ENCODE results near the gene AOC2. TPM values are rescaled to one million over a fixed set of nuclear protein-coding genes. Genes with fewer than 3 reads are reported as not detected.

AOC2 gene
- total and polyA plus RNA-seq, 2 donors (not counting 1 experiment from before 2014, with no cell fraction given), result 0.12 to 0.33 TPM

DNA sequence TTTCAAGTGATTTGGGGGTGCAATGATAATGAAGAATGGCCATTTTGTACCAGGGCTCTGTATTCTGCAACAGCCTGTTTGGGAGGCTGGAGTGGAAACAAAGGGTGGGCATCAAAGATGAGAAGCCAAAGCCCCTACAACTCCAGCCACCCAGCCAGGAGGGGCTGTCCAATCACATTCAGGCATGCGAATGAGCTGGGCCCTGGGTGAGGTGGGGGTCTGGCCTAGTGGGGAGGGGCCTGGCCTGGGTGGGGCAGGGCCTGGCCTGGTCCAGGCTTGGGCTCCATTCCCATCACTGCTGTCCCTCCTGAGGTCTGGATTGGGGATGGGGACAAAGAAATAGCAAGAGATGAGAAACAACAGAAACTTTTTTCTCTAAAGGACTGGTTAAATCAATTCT lies 13.0 kb downstream of the AOC2 start:
- Histone ChIP-seq H3K79me2 (ENCODE audit: control insufficient read depth, insufficient read depth, low read length) (no peaks in the 10 kb centered on the region), H2AFZ (ENCODE audit: low read length) (no peak overlapping the region), H3K4me1 (ENCODE audit: control insufficient read depth, extremely low read depth, insufficient read depth, low read length) (no peaks in the 10 kb centered on the region), H3K27me3 (ENCODE audit: control insufficient read depth, insufficient read depth, low read length) (peaks cover 6% of the 10 kb centered on the region), H3K4me2 (ENCODE audit: extremely low read depth, insufficient read depth, low read length) (no peak overlapping the region), H3K36me3 (ENCODE audit: control insufficient read depth, insufficient read depth, low read length) (no peaks in the 10 kb centered on the region), H4K20me1 (ENCODE audit: control insufficient read depth, extremely low read depth, insufficient read depth, low read length) (no peaks in the 10 kb centered on the region), H3K27ac (ENCODE audit: insufficient read depth, low read length) (no peak overlapping the region), H3K9me3 (ENCODE audit: control insufficient read depth, insufficient read depth, low read depth, low read length) (no peaks in the 10 kb centered on the region), H3K9ac (ENCODE audit: insufficient read depth, low read length) (no peak overlapping the region), H3K4me3 (replicated peaks in 1 of 4; ENCODE audit: control extremely low read depth in 1 of 4, insufficient read depth in 1 of 4, low read depth in 3 of 4, low read length in 4 of 4) (no peak overlapping the region)
- DNase-seq (ENCODE audit: low read depth in 2 of 2), result no peak
- TF ChIP-seq, protein P1, sequence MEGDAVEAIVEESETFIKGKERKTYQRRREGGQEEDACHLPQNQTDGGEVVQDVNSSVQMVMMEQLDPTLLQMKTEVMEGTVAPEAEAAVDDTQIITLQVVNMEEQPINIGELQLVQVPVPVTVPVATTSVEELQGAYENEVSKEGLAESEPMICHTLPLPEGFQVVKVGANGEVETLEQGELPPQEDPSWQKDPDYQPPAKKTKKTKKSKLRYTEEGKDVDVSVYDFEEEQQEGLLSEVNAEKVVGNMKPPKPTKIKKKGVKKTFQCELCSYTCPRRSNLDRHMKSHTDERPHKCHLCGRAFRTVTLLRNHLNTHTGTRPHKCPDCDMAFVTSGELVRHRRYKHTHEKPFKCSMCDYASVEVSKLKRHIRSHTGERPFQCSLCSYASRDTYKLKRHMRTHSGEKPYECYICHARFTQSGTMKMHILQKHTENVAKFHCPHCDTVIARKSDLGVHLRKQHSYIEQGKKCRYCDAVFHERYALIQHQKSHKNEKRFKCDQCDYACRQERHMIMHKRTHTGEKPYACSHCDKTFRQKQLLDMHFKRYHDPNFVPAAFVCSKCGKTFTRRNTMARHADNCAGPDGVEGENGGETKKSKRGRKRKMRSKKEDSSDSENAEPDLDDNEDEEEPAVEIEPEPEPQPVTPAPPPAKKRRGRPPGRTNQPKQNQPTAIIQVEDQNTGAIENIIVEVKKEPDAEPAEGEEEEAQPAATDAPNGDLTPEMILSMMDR (conservative IDR thresholded peaks at IDR 0.05 in 1 of 2, IDR thresholded peaks at IDR 0.05 in 1 of 2; ENCODE audit: low read depth in 1 of 2, low read length in 2 of 2), result no peak
- no peak for TF ChIP-seq EZH2 (IDR thresholded peaks at IDR 0.05; ENCODE audit: low read length, missing control alignments)

DNA sequence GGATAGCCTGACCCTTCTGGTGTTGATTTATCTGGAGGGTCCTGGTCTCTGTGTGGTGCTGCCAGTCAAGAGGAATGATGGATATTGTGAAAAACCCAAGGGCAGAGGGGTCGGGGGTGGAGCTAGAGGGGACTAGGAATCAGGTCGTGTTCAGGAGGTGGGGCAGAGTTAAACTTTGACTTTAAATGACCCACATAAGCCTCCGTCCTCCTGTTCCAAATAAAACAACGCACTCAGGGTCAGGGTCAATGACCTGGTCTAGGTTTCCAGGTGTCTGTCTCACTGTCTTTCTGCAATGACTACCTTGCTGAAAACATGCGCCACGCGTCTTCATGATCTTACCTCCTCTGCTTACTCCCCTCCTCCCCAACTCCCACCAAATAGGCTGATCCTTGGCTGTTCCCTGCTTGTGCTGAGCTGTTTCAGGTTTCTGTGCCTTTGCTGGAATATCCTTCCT lies 21.3 kb downstream of the AOC2 start:
- H3K36me3 ChIP-seq (ENCODE audit: control insufficient read depth, insufficient read depth, low read length), result no peaks in the 10 kb centered on the region
- no peak overlapping the region for H3K4me3 ChIP-seq (replicated peaks in 1 of 4; ENCODE audit: control extremely low read depth in 1 of 4, insufficient read depth in 1 of 4, low read depth in 3 of 4, low read length in 4 of 4)
- no peak overlapping the region for H3K27ac ChIP-seq (ENCODE audit: insufficient read depth, low read length)
- no peaks in the 10 kb centered on the region for H4K20me1 ChIP-seq (ENCODE audit: control insufficient read depth, extremely low read depth, insufficient read depth, low read length)
- H3K9me3 ChIP-seq (ENCODE audit: control insufficient read depth, insufficient read depth, low read depth, low read length), result no peaks in the 10 kb centered on the region
- peaks cover 4% of the 10 kb centered on the region for H3K4me1 ChIP-seq (ENCODE audit: control insufficient read depth, extremely low read depth, insufficient read depth, low read length)
- no peak overlapping the region for H3K4me2 ChIP-seq (ENCODE audit: extremely low read depth, insufficient read depth, low read length)
- H2AFZ ChIP-seq (ENCODE audit: low read length), result no peak overlapping the region
- no peak overlapping the region for H3K9ac ChIP-seq (ENCODE audit: insufficient read depth, low read length)
- H3K27me3 ChIP-seq (ENCODE audit: control insufficient read depth, insufficient read depth, low read length), result no peaks in the 10 kb centered on the region
- no peaks in the 10 kb centered on the region for H3K79me2 ChIP-seq (ENCODE audit: control insufficient read depth, insufficient read depth, low read length)
- no peak for DNase-seq (ENCODE audit: low read depth in 2 of 2)
- TF ChIP-seq EZH2 (IDR thresholded peaks at IDR 0.05; ENCODE audit: low read length, missing control alignments), result no peak
- TF ChIP-seq, protein P1 (conservative IDR thresholded peaks at IDR 0.05 in 1 of 2, IDR thresholded peaks at IDR 0.05 in 1 of 2; ENCODE audit: low read depth in 1 of 2, low read length in 2 of 2), result no peak

GRCh38 chr17:42866216-42866615 lies 21.8 kb downstream of the AOC2 start:
- Histone ChIP-seq H3K27me3 (ENCODE audit: control insufficient read depth, insufficient read depth, low read length) (no peaks in the 10 kb centered on the region), H3K4me2 (ENCODE audit: extremely low read depth, insufficient read depth, low read length) (no peak overlapping the region), H3K27ac (ENCODE audit: insufficient read depth, low read length) (no peak overlapping the region), H4K20me1 (ENCODE audit: control insufficient read depth, extremely low read depth, insufficient read depth, low read length) (no peaks in the 10 kb centered on the region), H3K4me3 (replicated peaks in 1 of 4; ENCODE audit: control extremely low read depth in 1 of 4, insufficient read depth in 1 of 4, low read depth in 3 of 4, low read length in 4 of 4) (no peak overlapping the region), H3K9me3 (ENCODE audit: control insufficient read depth, insufficient read depth, low read depth, low read length) (no peaks in the 10 kb centered on the region), H3K36me3 (ENCODE audit: control insufficient read depth, insufficient read depth, low read length) (no peaks in the 10 kb centered on the region), H3K79me2 (ENCODE audit: control insufficient read depth, insufficient read depth, low read length) (no peaks in the 10 kb centered on the region), H3K4me1 (ENCODE audit: control insufficient read depth, extremely low read depth, insufficient read depth, low read length) (peaks cover 4% of the 10 kb centered on the region), H2AFZ (ENCODE audit: low read length) (no peak overlapping the region), H3K9ac (ENCODE audit: insufficient read depth, low read length) (no peak overlapping the region)
- no peak for DNase-seq (ENCODE audit: low read depth in 2 of 2)
- TF ChIP-seq, protein P1 (conservative IDR thresholded peaks at IDR 0.05 in 1 of 2, IDR thresholded peaks at IDR 0.05 in 1 of 2; ENCODE audit: low read depth in 1 of 2, low read length in 2 of 2), result no peak
- TF ChIP-seq EZH2 (IDR thresholded peaks at IDR 0.05; ENCODE audit: low read length, missing control alignments), result no peak

Measured in fibroblast of lung (primary cell).